Endothelial cell of umbilical vein (primary cell): Measurements from ENCODE around the gene PFKP. TPM values are rescaled to one million over a fixed set of nuclear protein-coding genes. Genes with fewer than 3 reads are reported as not detected.

Experiments
- BruUV-seq: library from RNA; stranded (reverse); fragments of 400-500 nt; replicated peaks from 2 replicates; lab custom pipeline; 2021; lab: Mats Ljungman, UMichigan
- CTCF ChIA-PET: fragments of 300-600, 350-600 bp; sonication (Branson Sonifier 250); formaldehyde crosslinking; loops from one replicate; lab custom pipeline; 2021; ENCODE audit warnings: antibody characterized with exemption, inconsistent platforms; lab: Charles Lee
- POLR2A ChIA-PET: fragments of 300-600, 350-600 bp; sonication (Branson Sonifier 250); formaldehyde crosslinking; loops from one replicate; lab custom pipeline; 2021; ENCODE audit warnings: antibody characterized with exemption, inconsistent platforms; lab: Charles Lee
- DNase-seq: peaks from one replicate; pipeline ENCODE4 v3.0.0-alpha.2; 2011; ENCODE audit warnings: low read depth, low spot score
- FAIRE-seq: peaks from 2 replicates; lab custom pipeline; 2011; peaks lifted over from hg19 to GRCh38; lab: Jason Lieb, UNC
- H2AFZ ChIP-seq: 2 replicates; pipeline ENCODE4 v1.6.0; 2012; ENCODE audit warnings: low read depth, low read length, control low read depth, inconsistent platforms
- H3K27ac ChIP-seq: 2 replicates; pipeline ENCODE4 v1.5.1; 2011; ENCODE audit warnings: low read depth, mild to moderate bottlenecking, control low read depth, low read length, moderate library complexity; ENCODE audit not compliant: insufficient read depth
- H3K27me3 ChIP-seq, 2 experiments: 2 replicates each; pipeline versions ENCODE4 v1.6.0 to v1.6.1; 2011; ENCODE audit warnings: low read length in 2 of 2, mixed read lengths in 1 of 2; ENCODE audit not compliant: control insufficient read depth in 2 of 2, insufficient read depth in 2 of 2
- H3K36me3 ChIP-seq, 2 experiments: 2 replicates in 1 of 2; 3 replicates in 1 of 2; pipeline ENCODE4 v1.5.1; 2011; ENCODE audit warnings: low read length in 2 of 2, mild to moderate bottlenecking in 1 of 2, moderate library complexity in 1 of 2; ENCODE audit not compliant: control insufficient read depth in 2 of 2, insufficient read depth in 2 of 2; ENCODE audit errors: extremely low read depth in 1 of 2
- H3K4me1 ChIP-seq: 3 replicates; pipeline ENCODE4 v1.5.1; 2011; ENCODE audit warnings: mild to moderate bottlenecking, low read length; ENCODE audit not compliant: control insufficient read depth, insufficient read depth; ENCODE audit errors: extremely low read depth
- H3K4me2 ChIP-seq: 2 replicates; pipeline ENCODE4 v1.6.1; 2011; ENCODE audit warnings: low read length, control low read depth, mixed read lengths; ENCODE audit not compliant: insufficient read depth
- H3K4me3 ChIP-seq, 3 experiments: fragments of 200-600 bp in 1 of 3; sonication (generic), shearing (Covaris generic) in 1 of 3; replicated peaks in 1 of 3; 2 replicates each; pipeline ENCODE4 v1.5.1; 2011 to 2016; ENCODE audit warnings: control low read depth in 3 of 3, low read length in 3 of 3, mild to moderate bottlenecking in 2 of 3, inconsistent platforms in 1 of 3, low read depth in 1 of 3, moderate library complexity in 1 of 3; ENCODE audit not compliant: insufficient read depth in 1 of 3
- H3K79me2 ChIP-seq: 2 replicates; pipeline ENCODE4 v1.6.0; 2012; ENCODE audit warnings: low read length, inconsistent platforms; ENCODE audit not compliant: control insufficient read depth, insufficient read depth
- H3K9ac ChIP-seq: replicated peaks from 2 replicates; pipeline ENCODE3; 2011; ENCODE audit warnings: low read length, control low read depth; ENCODE audit not compliant: insufficient read depth; ENCODE audit errors: extremely low read depth
- H3K9me1 ChIP-seq: replicated peaks from 3 replicates; pipeline ENCODE4 v1.6.0; 2011; ENCODE audit warnings: mild to moderate bottlenecking, low read length; ENCODE audit not compliant: control insufficient read depth, insufficient read depth; ENCODE audit errors: extremely low read depth
- H3K9me3 ChIP-seq: replicated peaks from 2 replicates; pipeline ENCODE4 v1.5.1; 2012; ENCODE audit warnings: low read length, inconsistent platforms; ENCODE audit not compliant: control insufficient read depth, insufficient read depth
- H4K20me1 ChIP-seq: replicated peaks from 2 replicates; pipeline ENCODE3; 2011; ENCODE audit warnings: mild to moderate bottlenecking, low read length; ENCODE audit not compliant: control insufficient read depth, insufficient read depth; ENCODE audit errors: extremely low read depth
- EZH2 ChIP-seq: IDR thresholded peaks from 2 replicates; pipeline ENCODE4 v1.6.1; 2012; ENCODE audit warnings: borderline replicate concordance, low read depth, mild to moderate bottlenecking, moderate library complexity, low read length, inconsistent platforms; ENCODE audit not compliant: severe bottlenecking
- FOS ChIP-seq: IDR thresholded peaks from 2 replicates; pipeline ENCODE4 v1.6.1; 2011; ENCODE audit warnings: mild to moderate bottlenecking, low read length, moderate library complexity, borderline replicate concordance; ENCODE audit not compliant: insufficient read depth
- GATA2 ChIP-seq: IDR thresholded peaks from 2 replicates; pipeline ENCODE4 v1.7.0; 2011; ENCODE audit warnings: low read depth, mild to moderate bottlenecking, moderate library complexity, mixed read lengths, low read length; ENCODE audit not compliant: insufficient read length, insufficient read depth
- JUN ChIP-seq: IDR thresholded peaks from 2 replicates; pipeline ENCODE4 v1.6.1; 2011; ENCODE audit warnings: borderline replicate concordance, low read depth; ENCODE audit not compliant: insufficient read length, insufficient read depth
- MYC ChIP-seq: IDR thresholded peaks from one replicate; pipeline ENCODE4 v1.6.1; 2011; ENCODE audit warnings: mild to moderate bottlenecking, low read depth, low read length
- POLR2A ChIP-seq: IDR thresholded peaks from 2 replicates; pipeline ENCODE4 v1.6.1; 2012; ENCODE audit warnings: low read depth, mild to moderate bottlenecking, control low read depth, low read length
- POLR2AphosphoS5 ChIP-seq: IDR thresholded peaks from 2 replicates; pipeline ENCODE4 v1.6.1; 2012; ENCODE audit warnings: low read depth, mild to moderate bottlenecking, control low read depth, low read length, moderate library complexity; ENCODE audit not compliant: insufficient read depth
- dilution Hi-C: fragments of 300-500 bp; cut with MboI; formaldehyde crosslinking; loops from one replicate; pipeline ENCODE4 v1.15.0; 2019; ENCODE audit warnings: low sequenced_read_pairs; ENCODE audit not compliant: extremely low pct_ligation_motif_present
- intact Hi-C: fragments of 100-400 bp; cut with micrococcal nuclease; formaldehyde crosslinking; loops from one replicate; pipeline ENCODE4 v1.10.0; 2022
- polyA plus RNA-seq, 4 experiments: library from polyadenylated mRNA; depleted of rRNA in 3 of 4; stranded (reverse) in 3 of 4; unstranded in 1 of 4; fragments of >200 nt; gene quantifications; 2 replicates each; pipeline versions ENCODE4 v1.2.1 to v1.2.3, GENCODE V29; 2011 to 2012; ENCODE audit warnings: missing spikeins in 1 of 4
- total RNA-seq: library from RNA; stranded (reverse); gene quantifications from 2 replicates; pipeline ENCODE4 v1.2.3, GENCODE V29; 2021
- TF ChIP-seq, protein P1 (sequence below): IDR thresholded peaks from 2 replicates; pipeline ENCODE4 v1.6.1; 2011; ENCODE audit not compliant: insufficient read depth, insufficient read length
- TF ChIP-seq, protein P2 (sequence below), 2 donors: IDR thresholded peaks; 1 replicate in 1 of 2; 2 replicates in 1 of 2; pipeline ENCODE4 v1.5.1; 2011; ENCODE audit warnings: low read length in 2 of 2, mild to moderate bottlenecking in 2 of 2, moderate library complexity in 2 of 2, control low read depth in 1 of 2, inconsistent platforms in 1 of 2, low read depth in 1 of 2; ENCODE audit not compliant: insufficient read depth in 1 of 2; ENCODE audit errors: extremely low read depth in 1 of 2

PFKP gene
- total and polyA plus RNA-seq, 2 donors (not counting 3 experiments of a cell fraction or from before 2014, with no cell fraction given) = 185 to 359 TPM

DNA sequence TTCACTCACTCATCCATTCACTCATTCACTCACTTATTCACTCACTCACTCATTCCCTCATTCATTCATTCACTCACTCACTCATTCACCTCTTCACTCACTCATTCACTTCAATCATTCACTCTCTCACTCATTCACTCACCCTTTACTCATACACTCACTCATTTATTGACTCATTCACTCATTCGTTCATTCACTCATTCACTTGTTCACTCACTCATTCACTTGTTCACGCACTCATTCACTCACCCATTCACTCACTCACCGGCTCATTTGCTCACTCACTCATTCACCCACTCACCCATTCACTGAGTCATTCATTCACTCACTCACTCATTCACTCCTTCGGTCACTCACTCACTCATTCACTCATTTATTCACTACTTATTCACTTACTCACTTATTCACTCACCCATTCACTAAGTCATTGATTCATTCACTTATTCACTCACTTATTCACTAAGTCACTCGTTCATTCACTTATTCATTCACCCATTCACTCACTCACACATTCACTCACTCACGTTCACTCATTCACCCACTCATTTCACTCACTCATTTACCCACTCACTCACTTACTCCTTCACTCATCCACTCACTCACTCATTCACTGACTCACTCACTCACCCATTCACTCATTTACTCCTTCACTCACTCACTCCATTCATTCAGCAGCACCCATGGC lies 4.7 kb upstream of the PFKP start:
- peaks cover 4% of the 10 kb centered on the region for H3K4me1 ChIP-seq
- no peaks in the 10 kb centered on the region for H3K9me1 ChIP-seq
- TF ChIP-seq GATA2 (no peak), POLR2AphosphoS5 (no peak), JUN (no peak), MYC (no peak), POLR2A (no peak), FOS (no peak), EZH2 (no peak)
- TF ChIP-seq, protein P1, sequence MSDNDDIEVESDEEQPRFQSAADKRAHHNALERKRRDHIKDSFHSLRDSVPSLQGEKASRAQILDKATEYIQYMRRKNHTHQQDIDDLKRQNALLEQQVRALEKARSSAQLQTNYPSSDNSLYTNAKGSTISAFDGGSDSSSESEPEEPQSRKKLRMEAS = no peak
- TF ChIP-seq, protein P2, sequence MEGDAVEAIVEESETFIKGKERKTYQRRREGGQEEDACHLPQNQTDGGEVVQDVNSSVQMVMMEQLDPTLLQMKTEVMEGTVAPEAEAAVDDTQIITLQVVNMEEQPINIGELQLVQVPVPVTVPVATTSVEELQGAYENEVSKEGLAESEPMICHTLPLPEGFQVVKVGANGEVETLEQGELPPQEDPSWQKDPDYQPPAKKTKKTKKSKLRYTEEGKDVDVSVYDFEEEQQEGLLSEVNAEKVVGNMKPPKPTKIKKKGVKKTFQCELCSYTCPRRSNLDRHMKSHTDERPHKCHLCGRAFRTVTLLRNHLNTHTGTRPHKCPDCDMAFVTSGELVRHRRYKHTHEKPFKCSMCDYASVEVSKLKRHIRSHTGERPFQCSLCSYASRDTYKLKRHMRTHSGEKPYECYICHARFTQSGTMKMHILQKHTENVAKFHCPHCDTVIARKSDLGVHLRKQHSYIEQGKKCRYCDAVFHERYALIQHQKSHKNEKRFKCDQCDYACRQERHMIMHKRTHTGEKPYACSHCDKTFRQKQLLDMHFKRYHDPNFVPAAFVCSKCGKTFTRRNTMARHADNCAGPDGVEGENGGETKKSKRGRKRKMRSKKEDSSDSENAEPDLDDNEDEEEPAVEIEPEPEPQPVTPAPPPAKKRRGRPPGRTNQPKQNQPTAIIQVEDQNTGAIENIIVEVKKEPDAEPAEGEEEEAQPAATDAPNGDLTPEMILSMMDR (IDR thresholded peaks at IDR 0.05; ENCODE audit: extremely low read depth in 1 of 2, insufficient read depth in 1 of 2, low read depth in 1 of 2, low read length in 2 of 2) = no peak
- H3K4me2 ChIP-seq = no peak overlapping the region
- FAIRE-seq (no peak), DNase-seq (no peak)
- H3K9me3 ChIP-seq = no peaks in the 10 kb centered on the region
- H3K36me3 ChIP-seq = no peaks in the 10 kb centered on the region
- dilution Hi-C loops = no loop called here
- H3K79me2 ChIP-seq = peaks cover 3% of the 10 kb centered on the region
- no peaks in the 10 kb centered on the region for H4K20me1 ChIP-seq
- no peak overlapping the region for H2AFZ ChIP-seq
- intact Hi-C loops = no loop called here
- ChIA-PET POLR2A (no interaction called here), CTCF (no interaction called here)
- BruUV-seq = no TSS peak
- H3K4me3 ChIP-seq = no peak overlapping the region
- H3K27me3 ChIP-seq = peaks cover 0 to 4% of the 10 kb centered on the region in 2 experiments
- H3K9ac ChIP-seq = no peak overlapping the region
- H3K27ac ChIP-seq = no peak overlapping the region
